Activated CD4-positive, alpha-beta T cell treated with anti-CD3 and anti-CD28 coated beads, Interleukin-2, amount 50 U/mL, for 16 hours (primary cell): ENCODE data around the gene SPEF2.

Experiments used
- DNase-seq: peaks from one replicate; pipeline ENCODE4 v3.0.0-alpha.2; 2020

Gene SPEF2

GRCh38 chr5:35735718-35736117 is 118.1 kb downstream of the SPEF2 start:
- DNase-seq = no peak

GRCh38 chr5:35736280-35736679 is 118.6 kb downstream of the SPEF2 start:
- peak; percentile 36 for DNase-seq

GRCh38 chr5:35741126-35741716 is 123.6 kb downstream of the SPEF2 start:
- peak; percentile 35 for DNase-seq

GRCh38 chr5:35741971-35742370 is 124.3 kb downstream of the SPEF2 start:
- no peak for DNase-seq

GRCh38 chr5:35743644-35744043 is 126.0 kb downstream of the SPEF2 start:
- DNase-seq = no peak

GRCh38 chr5:35745193-35745592 is 127.5 kb downstream of the SPEF2 start:
- DNase-seq = no peak

- DNase-seq = no peak
Measured at GRCh38 chr5:35745660-35746059, 128.0 kb downstream of the SPEF2 start.

- no peak for DNase-seq
Measured at GRCh38 chr5:35752012-35752411, 134.3 kb downstream of the SPEF2 start.

- no peak for DNase-seq
Measured at GRCh38 chr5:35753500-35753899, 135.8 kb downstream of the SPEF2 start.

GRCh38 chr5:35754481-35754880 is 136.8 kb downstream of the SPEF2 start:
- DNase-seq = no peak

GRCh38 chr5:35755966-35756365 is 138.3 kb downstream of the SPEF2 start:
- DNase-seq = no peak

GRCh38 chr5:35758151-35758724 is 140.6 kb downstream of the SPEF2 start:
- no peak for DNase-seq

- no peak for DNase-seq
Measured at GRCh38 chr5:35761541-35761940, 143.9 kb downstream of the SPEF2 start.

GRCh38 chr5:35762368-35762767 is 144.7 kb downstream of the SPEF2 start:
- DNase-seq = no peak

- no peak for DNase-seq
Measured at GRCh38 chr5:35765921-35766320, 148.3 kb downstream of the SPEF2 start.

- DNase-seq = no peak
Measured at GRCh38 chr5:35771300-35771699, 153.6 kb downstream of the SPEF2 start.

- DNase-seq = no peak
Measured at GRCh38 chr5:35771839-35772238, 154.2 kb downstream of the SPEF2 start.

GRCh38 chr5:35773967-35774366 is 156.3 kb downstream of the SPEF2 start:
- DNase-seq = peak; percentile 90

GRCh38 chr5:35776757-35777156 is 159.1 kb downstream of the SPEF2 start:
- no peak for DNase-seq

- DNase-seq = peak; percentile 87
Measured at GRCh38 chr5:35777358-35778087, 159.9 kb downstream of the SPEF2 start.

- no peak for DNase-seq
Measured at GRCh38 chr5:35778259-35778769, 160.7 kb downstream of the SPEF2 start.

- DNase-seq = peak; percentile 63
Measured at GRCh38 chr5:35780236-35780635, 162.6 kb downstream of the SPEF2 start.

- no peak for DNase-seq
Measured at GRCh38 chr5:35781181-35781790, 163.6 kb downstream of the SPEF2 start.

GRCh38 chr5:35783551-35783950 is 165.9 kb downstream of the SPEF2 start:
- no peak for DNase-seq
